ENCODE data around the gene KANSL3.
"Not testable (repeated sequence)": the region's sequence is repeated elsewhere in the genome, so short reads cannot be mapped to it uniquely, and the experiment has no call there.

KANSL3 gene

DNA sequence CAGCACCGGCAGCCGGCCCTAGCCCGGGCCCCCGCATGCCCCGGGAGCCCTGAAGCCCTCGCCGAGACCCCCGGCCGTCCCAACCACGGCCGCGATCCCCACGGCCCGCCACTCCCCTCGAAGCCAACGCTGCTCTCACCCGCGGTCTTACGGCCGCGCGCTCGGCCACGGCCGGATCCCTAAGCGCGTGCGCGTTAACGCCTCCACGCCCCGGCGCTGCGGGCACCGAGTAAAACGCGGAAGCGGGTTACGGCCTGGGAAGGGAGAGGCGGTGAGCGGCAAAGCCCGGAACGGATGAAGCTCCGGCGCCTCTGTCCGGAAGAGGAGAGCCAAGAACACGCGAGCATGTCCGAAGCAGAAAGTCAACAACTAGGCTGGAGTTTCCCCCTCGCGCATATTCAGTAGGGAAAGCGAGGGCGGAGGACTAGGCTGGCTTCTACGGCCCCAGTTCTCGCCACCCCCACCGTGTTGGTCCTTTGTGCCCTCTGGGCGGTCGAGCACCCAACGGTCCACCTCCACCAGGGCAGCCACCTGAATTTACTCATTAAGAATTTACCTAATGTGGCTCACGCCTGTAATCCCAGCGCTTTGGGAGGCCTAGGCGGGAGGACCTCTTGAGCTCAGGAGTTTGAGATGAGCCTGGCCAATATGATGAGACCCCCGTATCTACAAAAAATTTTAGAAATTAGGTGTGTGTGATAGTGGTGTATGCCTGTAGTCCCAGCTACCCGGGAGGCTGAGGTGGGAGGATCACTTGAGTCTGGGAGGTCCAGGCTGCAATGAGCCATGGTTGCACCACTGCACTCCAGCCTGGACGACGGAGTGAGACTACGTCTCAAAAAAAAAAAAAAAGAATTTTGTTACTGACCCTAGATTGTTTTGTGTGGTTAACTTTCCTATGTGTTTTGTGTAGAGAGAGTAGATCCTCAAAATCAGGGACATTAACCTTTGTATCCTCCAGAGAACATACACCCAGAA lies at the start of gene KANSL3:
KANSL3 (minus strand) TSS at position 169 of the 978 bp plus-strand sequence. CDS start 1,177 bp downstream, outside the sequence.
- DNase-seq, result peak; percentile 97

DNA sequence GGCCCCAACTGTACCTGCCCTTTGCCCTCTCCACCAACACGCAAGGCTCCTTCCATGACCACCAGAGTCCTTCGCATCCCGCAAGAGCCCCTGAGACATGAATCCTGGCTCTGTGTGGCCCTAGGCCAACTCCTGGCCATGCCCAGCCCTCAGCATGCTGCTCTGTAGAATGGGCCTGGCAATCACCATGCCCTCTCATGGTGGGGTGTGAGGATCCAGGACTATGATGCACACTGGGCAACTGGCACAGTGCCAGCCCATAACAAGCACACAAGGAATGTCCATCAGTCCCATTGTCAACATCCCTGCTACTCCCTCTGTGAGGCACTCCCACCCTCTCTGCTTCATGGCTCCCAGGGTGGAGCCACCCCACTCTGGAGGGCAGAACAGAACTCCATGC lies 49.2 kb upstream of the KANSL3 start:
- DNase-seq, result no peak

DNA sequence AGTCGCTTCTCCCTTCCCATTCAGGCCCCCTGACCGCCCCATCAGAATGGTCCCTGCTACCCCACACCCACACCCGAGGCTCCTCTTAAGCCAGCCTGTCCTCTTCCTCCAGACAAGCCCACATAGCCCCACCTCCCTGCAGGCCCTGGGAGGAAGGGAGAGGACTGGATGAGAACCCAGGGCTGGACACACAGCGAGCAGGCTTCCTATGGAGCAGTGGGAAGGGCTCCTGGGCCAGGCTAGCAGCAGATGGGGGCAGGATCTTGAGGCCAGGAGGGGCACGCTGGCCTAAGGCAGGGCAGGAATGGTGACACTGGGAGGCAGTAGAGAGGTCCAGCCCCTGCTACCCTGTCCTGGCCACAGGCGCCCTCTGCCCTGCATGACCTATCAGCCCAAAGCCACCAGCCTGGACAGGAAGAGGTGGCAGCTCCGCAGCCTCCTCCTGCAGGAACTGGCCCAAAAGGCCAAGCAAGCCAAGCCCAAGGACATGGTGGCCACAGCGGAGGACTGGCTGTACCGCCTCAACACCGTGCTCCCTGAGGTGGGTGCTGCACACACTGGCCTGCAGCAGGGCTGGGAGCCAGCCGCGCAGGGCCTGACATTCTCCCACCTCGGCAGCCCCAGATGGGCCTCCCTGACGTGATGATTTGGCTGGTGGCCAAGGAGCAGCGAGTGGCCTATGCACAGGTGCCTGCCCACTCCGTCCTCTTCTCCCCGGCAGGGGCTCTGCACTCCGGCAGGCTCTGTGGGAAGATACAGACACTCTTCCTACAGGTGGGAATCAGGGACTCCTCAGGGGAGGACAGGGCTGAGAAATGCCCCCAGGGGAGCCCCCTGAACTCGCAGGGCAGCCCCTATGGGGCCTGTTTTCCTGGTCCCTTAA lies 47.7 kb upstream of the KANSL3 start:
- no peak for DNase-seq

DNA sequence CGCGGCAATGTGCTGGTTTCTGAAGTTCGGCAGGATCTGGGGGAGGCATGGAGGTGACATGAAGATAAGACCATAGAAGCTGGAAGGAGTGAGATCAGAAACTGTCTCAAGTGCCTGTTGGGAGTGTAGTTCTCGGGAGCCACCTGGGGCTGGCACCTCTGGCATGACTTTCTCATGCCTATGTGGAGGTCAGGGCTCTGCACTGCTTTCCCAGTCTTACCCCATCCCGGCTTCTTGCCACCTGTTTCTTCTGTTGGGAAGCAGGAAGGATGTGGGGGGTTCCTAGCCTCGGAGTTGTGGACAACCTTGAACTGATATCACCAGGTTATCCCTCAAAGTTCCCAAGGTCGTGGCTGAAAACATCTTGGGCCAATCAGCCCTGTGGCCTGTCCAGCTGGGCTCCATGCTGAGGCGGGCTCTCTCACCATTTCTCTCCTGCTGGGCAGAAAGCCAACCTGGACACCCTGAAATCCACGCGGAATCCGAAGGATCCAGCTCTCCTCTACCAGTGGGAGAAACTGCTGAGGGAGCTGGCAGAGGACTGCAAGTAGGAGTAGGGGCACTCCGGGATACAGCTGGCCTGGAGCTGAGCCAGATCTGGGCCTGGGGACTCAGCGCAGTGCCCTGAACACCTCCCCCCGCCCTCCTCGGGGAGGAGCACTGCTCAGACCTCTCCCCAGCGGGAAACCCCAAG lies 46.9 kb upstream of the KANSL3 start:
- no peak for DNase-seq

DNA sequence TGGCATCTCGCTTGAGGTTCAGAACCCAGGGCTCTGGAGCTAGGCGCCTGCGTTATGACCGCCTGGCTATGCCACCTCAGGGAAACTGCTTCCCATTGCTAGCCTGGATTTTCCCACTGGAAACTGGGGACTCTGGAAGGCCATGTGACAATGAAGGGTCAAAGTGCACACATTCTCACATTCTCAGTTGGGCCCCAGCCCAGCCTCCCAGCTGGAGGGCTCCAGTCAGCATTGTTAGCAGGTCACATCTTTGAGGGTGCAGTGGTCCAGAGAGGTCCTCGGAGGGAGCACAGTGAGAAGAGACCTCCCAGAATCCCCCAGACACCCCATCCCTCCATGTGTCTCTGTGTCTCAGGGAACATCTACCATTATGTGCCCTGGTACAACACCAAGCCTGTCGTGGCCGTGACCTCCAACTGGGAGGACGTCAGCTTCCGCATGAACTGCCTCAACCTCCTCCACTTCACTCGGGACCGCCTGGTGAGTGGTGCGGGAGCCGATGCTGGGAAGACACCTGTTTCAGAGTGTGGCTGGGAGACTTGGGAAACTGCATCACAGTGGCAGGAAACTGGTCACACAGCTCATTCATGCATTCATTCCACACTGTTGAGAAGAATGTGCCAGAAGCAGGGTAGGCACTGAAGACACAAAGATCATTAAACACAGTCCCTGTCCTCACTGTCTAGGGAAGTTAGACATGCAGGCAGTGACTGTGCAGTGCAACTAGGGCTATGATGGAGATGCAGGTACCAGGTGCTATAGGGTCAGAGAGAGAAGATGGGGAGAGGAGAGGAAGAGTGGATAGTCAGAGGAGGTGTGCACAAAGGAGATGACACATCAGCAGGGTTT lies 46.1 kb upstream of the KANSL3 start:
- DNase-seq, result no peak

DNA sequence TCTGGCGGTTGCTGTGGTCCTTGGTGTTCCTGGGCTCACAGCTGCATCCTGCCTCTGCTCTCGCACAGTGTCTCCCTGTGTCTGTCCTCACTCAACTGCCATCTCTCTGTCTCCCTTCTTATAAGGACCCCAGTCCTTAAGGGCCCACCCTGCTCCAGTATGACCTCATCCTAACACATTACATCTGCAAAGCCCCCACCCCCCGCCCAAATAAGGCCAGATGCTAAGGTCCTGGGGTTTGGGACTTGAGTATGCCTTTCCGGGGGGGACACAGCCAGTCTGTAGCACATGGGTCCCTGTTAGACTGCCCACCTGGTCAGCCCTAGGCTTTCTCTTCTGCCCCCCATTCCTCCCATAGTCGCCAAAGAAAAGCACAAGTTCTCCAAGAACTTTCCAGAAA lies 45.2 kb upstream of the KANSL3 start:
- no peak for DNase-seq

DNA sequence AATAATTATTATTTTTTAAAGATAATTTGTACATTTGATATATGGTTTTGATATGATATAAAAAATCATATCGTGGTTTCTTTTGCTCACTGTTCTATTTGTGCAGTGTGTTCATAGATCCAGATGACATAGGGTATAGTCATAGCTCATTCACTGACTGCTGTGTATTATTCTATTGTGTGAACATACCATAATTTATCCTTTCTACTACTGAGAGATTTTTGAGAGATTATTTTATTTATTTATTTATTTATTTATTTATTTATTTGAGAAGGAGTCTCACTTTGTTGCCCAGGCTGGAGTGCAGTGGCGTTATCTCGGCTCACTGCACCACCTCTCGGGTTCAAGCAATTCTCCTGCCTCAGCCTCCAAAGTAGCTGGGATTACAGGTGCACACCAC lies 43.4 kb upstream of the KANSL3 start:
- DNase-seq, result no peak

DNA sequence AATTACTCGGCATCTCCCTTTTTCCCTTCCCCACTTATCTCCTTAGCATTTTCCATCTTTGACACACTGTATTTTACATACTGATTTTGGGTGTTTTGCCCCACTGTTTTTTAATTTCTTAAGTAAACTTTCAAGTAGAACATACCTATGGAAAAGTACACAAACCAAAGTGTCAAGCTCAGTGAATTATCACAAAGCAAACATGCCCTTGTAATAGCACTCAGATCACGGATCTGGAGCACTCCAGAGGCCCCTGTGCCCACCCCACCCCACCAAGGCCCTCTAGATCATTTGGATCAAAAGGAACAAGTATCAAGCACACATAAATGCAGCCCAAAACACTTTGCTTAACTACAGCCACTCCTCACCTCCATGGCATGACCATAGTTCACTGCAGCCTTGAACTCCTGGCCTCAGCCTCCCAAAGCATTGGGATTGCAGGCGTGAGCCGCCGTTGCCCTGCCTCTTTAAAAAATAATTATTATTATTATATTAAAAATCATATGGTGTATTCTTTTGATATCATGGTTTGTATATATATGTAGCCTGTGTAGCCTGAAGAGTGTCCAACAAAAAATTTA lies 42.5 kb upstream of the KANSL3 start:
- DNase-seq, result no peak

DNA sequence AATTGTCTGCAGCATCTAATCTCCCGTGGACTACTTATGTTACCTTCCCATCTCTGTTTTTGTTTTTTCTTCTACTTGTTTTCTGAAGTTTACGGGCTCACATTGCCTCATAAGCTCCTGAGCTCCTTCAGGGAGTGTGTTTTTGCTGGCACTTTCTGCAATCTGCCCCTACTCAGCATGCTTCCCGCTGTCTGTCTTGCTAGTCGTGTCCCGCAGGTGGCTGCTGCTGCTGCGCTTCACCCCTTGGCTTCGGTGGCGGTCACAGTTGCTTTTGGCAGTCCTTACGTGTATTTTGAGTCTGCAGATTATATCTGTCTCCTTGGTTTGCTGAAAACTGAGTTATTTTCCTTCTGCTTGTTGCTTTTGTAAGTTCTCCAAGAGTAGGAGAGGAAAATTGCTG lies 41.7 kb upstream of the KANSL3 start:
- DNase-seq, result no peak

DNA sequence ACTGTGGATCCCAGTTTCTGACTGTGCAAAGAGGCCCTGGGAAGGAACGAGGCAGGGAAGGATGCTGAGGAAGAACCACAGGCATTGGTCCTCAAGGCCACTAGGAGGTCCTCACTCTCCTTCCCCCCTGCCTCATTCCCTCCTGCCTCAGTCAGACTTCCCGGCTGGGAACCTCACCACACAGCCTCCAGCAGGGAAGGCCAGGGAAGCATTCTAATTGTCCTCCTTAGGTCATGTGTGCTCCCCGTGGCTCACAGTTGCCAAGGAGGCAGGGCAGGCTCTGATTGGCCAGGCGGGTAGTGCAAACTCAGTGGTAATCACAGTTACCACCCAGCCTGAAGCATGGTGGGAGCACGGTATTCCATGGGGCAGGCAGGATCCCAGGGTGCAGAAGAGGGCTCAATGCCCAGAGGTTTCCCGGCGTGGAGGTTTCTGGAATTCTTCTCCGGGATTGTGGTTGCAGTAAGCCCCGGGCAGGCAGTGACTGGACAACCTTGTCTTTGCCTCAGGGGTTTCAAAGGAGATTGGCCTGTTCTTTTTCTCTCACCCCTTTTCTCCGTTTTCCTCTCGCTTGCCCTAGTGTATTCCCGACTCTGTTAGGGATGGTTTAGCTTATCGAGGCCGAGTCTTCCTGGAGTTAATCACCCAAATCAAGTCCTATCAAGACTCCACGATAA lies 31.6 kb upstream of the KANSL3 start:
- no peak for DNase-seq

DNA sequence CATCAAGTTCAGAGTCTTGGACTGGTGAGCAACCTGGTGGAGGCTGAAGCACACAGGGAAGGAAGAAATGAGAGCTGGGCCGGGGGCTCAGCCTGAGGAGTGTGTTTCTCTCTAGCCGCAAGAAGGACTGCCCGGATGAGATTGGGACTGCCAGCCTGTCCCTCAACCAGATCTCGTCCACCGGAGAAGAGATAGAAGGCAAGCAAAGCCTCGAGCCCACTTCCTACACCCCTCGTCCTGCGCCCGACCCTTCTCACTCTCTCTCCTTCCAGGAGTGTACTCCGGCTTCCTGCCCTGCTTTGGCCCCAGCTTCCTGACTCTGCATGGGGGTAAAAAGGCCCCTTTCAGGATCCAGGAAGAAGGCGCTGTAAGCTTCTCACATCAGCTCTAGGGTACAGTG lies 30.7 kb upstream of the KANSL3 start:
- peak; percentile 30 for DNase-seq

DNA sequence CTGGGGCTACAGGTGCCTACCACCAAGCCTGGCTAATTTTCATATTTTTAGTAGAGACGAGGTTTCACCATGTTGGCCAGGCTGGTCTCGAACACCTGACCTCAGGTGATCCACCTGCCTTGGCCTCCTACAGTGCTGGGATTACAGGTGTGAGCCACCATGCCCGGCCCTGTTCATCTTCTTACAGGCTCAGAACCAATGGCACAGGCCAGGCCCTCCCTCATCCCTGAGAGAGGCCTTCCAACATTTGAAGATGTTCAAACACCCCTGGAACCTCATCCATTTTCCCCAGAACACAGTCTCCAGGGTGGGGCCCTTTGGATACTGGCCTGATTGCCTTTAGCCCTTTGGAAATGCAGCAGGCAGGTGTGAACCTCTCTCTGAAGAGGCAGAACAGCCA lies 27.6 kb upstream of the KANSL3 start:
- not testable (repeated sequence) for DNase-seq

DNA sequence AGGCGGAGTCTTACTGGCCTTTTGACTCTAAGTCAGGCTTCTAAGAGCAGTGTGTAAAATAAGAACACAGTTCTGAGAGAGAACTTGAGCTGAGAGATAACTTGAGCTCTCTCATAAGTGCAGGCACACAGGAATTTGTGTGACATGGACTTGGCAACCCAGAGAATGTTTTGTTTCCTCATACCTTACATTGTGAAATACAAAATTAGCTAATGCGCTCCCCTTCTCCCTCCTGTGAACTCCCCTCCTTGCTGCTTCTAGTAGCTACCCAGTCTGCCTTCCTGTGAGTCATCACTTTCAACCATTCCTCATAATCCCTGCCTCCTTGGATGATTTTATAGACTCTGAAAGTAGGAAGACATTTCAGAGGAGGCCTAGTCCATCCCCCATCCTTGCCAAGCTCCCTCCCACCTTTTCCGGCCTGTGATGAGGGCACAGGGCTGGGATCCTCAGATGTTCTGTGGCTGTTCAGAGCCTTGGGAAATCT lies 27.0 kb upstream of the KANSL3 start:
- DNase-seq, result peak; percentile 67

DNA sequence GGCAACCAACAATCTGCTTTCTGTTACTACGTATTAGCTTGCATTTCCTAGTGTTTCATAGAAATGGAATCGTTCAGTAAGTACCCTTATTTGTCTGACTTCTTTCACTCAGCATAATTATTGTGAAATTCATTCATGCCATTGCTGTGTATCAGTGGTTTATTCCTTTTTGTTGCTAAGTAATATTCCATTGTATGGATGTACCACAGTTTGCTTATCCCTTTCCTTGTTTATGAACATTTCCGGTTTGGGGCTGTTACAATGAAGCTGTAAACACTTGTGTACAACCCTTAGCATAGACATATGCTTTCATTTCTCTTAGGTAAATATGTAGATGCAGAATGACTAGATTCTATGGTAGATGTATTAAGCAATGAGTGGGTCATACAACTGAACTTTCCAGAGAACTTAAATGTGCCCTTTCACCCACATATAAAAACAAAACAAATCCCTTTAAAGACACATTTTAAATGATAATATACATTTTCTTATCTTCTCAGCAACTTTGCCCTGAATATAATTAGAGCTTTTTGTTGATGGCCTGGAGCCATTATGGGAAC lies 26.3 kb upstream of the KANSL3 start:
- DNase-seq, result no peak

DNA sequence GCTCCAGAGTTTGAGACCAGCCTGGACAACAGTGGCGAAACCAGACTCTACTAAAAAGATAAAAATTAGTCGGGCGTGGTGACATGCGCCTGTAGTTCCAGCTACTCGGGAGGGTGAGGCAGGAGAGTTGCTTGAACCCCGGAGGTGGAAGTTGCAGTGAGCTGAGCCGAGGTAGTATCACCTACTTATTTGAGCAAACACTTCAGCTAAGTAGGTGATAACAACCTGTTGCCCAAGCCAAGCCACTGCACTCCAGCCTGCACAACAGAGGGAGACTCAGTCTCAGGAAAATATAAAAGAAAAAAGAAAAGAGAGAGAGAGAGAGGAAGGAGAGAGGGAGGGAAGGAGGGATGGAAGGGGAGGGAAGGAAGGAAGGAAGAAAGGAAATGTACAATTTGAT lies 25.7 kb upstream of the KANSL3 start:
- no peak for DNase-seq

DNA sequence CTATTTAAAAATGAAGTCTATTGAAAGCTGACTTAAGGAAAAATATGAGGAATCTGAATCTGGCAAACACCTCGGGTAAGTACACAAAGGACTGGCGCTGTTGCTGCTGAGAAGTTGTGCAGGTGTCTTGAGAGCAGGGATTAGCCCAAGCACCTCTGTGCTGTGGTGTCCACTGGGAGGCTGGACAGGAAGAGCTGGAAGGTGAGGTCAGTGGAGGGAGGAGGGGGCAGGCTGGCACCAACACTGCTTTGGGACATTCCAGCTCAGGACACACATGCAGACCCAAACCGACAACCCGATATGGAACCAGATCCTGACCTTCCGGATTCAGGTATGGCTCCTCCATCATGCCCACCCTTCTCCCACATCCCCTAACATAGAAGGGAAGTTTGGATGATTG lies 25.1 kb upstream of the KANSL3 start:
- DNase-seq, result no peak

DNA sequence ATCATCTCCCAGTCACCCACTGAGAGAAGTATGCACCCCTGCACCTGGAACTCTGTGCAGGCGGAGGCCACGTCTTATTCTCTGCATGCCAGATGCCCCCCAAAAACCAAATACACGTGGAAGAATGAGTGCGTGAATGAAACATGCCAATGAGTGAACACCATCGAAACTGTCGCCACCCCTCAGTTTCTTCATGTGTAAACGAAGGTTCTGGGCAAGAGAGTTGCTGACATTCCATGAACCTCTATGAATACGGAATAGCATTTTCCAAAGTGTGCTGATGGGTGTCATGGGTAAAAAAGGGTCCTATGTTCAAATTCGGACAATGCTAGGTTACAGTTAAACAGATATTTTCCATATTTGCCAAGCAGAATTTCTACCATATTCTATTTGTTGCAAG lies 24.2 kb upstream of the KANSL3 start:
- DNase-seq, result no peak

DNA sequence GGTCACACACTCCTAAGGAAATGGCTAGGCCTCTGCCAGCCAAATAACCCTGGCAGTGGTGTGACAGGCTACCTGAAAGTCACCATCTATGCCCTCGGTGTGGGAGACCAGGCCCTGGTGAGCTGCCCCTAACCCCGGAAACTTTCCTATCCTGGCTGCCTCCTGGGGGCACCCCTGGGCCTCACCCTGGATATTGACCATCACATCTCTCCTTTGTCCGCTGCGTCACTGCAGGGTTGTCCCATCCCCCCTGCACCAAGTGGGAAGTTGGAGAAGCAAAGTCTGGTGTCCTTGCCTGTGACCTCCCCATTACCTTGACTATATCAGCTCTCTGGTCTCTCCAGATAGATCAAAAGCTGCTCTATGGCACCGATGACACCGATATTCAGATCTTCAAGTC lies 23.2 kb upstream of the KANSL3 start:
- DNase-seq, result no peak

DNA sequence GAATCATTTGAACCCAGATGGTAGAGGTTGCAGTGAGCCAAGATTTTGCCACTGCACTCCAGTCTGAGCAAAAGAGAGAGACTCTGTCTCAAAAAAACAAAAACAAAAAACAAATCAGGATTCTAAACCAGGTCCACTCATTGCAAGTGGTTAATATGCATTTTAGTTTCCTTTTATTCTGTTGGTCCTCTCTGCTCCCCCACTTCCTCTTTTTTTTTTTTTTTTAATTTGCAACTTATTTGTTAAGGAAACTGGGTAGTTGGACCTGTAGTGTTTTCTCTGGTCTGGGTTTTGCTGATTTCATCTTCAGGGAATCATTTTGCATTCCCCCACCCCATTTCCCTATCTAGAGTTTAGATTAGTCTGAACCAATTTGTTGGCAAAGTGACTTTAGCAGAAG lies 18.4 kb upstream of the KANSL3 start:
- DNase-seq, result peak; percentile 69

DNA sequence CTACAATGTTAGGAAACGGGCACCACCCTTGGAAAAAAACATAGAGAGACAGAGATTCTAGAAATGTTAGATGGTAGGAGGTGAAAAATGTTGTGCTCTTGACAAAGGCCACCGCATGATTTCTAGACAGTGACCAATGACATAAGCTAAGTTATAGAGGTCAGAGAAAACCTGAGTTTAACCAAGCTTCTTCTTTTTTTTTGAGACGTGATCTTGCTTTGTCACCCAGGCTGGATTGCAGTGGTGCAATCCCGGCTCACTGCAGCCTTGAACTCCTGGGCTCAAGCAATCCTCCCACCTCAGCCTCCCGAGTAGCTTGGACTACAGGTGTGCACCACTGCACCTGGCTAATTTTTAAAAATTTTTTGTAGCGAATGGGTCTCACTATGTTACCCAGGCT lies 17.4 kb upstream of the KANSL3 start:
- DNase-seq, result no peak

DNA sequence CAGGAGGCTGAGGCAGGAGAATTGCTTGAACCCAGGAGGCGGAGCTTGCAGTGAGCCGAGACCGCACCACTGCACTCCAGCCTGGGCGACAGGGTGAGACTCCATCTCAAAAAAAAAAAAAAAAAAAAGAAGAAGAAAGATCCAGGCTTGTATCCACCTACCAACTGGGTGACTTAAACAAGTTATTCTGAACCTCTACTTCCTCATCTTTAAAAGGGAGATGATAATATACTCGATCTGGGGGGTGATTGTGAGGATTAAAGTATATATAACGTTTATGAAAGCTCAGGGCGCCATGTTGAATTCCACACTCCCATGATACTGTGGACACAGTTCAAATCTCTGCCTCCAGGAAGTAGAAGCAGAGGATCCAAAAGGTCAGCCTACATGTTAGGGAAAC lies 16.7 kb upstream of the KANSL3 start:
- not testable (repeated sequence) for DNase-seq

Measured in hematopoietic multipotent progenitor cell treated with erythropoietin and hydrocortisone succinate and interleukin-3 and kit ligand, for 4 days (in vitro differentiated cells).